Measurements from ENCODE around the gene SFTPD. TPM values are rescaled to one million over a fixed set of nuclear protein-coding genes. Genes with fewer than 3 reads are reported as not detected.

Gene SFTPD
- total and polyA plus RNA-seq, 8 donors: 0.31 to 12.9 (median 0.97) TPM; not detected in 4

- WGBS, 5 donors: 53 to 79% (median 59%) methylated on average over 3 of the region's 3 CpGs
Measured at GRCh38 chr10:79979310-79979975, 30.5 kb upstream of the SFTPD start.

GRCh38 chr10:79976999-79977398, 28.1 kb upstream of the SFTPD start:
- H3K27me3 ChIP-seq: peaks cover 0 to 9% (median 0%) of the 10 kb centered on the region in 3 donors
- H3K27ac ChIP-seq: no peak overlapping the region
- DNase-seq: no peak
- no peaks in the 10 kb centered on the region for H3K36me3 ChIP-seq
- peaks cover 6 to 14% (median 11%) of the 10 kb centered on the region in 4 donors for H3K4me1 ChIP-seq
- intact Hi-C loops (cut with DNase I; ENCODE audit: low total_unique reads): no loop called here
- H3K9me3 ChIP-seq: peaks cover 0 to 9% (median 2%) of the 10 kb centered on the region in 4 donors
- TF ChIP-seq POLR2A (IDR thresholded peaks at IDR 0.05): no peak
- TF ChIP-seq CTCF (IDR thresholded peaks at IDR 0.05): no peak
- TF ChIP-seq POLR2AphosphoS5 (IDR thresholded peaks at IDR 0.05): no peak
- no peak for TF ChIP-seq EP300 (IDR thresholded peaks at IDR 0.05)
- H3K4me3 ChIP-seq: no peak overlapping the region
- 58 to 74% (median 67%) methylated on average over 2 of the region's 2 CpGs for WGBS, 5 donors

More at GRCh38 chr10:79979310-79979975, 30.5 kb upstream of the SFTPD start:
- peaks cover 0 to 32% (median 8%) of the 10 kb centered on the region in 3 donors for H3K27me3 ChIP-seq
- H3K27ac ChIP-seq: peak overlapping the region in 1 of 5 donors; percentile 11
- H3K4me3 ChIP-seq: no peak overlapping the region
- peaks cover 0 to 9% (median 2%) of the 10 kb centered on the region in 4 donors for H3K9me3 ChIP-seq
- peaks cover 17 to 27% (median 25%) of the 10 kb centered on the region in 4 donors for H3K4me1 ChIP-seq
- intact Hi-C loops (cut with DNase I; ENCODE audit: low total_unique reads): no loop called here
- H3K36me3 ChIP-seq: no peaks in the 10 kb centered on the region
- DNase-seq: peak in 1 of 2 donors; percentile 74
- TF ChIP-seq POLR2A (IDR thresholded peaks at IDR 0.05) (no peak), EP300 (IDR thresholded peaks at IDR 0.05) (no peak), CTCF (IDR thresholded peaks at IDR 0.05) (no peak), POLR2AphosphoS5 (IDR thresholded peaks at IDR 0.05) (no peak)

- no peak for DNase-seq
- no peak overlapping the region for H3K27ac ChIP-seq
- peaks cover 0 to 15% (median 7%) of the 10 kb centered on the region in 4 donors for H3K9me3 ChIP-seq
- no peaks in the 10 kb centered on the region for H3K4me1 ChIP-seq
- no peaks in the 10 kb centered on the region for H3K36me3 ChIP-seq
- no peaks in the 10 kb centered on the region for H3K27me3 ChIP-seq
- no peak overlapping the region for H3K4me3 ChIP-seq
- intact Hi-C loops (cut with DNase I; ENCODE audit: low total_unique reads): no loop called here
- TF ChIP-seq POLR2AphosphoS5 (IDR thresholded peaks at IDR 0.05): no peak
- no peak for TF ChIP-seq POLR2A (IDR thresholded peaks at IDR 0.05)
- TF ChIP-seq EP300 (IDR thresholded peaks at IDR 0.05): no peak
- no peak for TF ChIP-seq CTCF (IDR thresholded peaks at IDR 0.05)
Measured at GRCh38 chr10:79970062-79970461, 21.2 kb upstream of the SFTPD start.

GRCh38 chr10:79947787-79948424, 999 bp downstream of the SFTPD start:
- Histone ChIP-seq H3K9me3 (peaks cover 3 to 26% (median 14%) of the 10 kb centered on the region in 4 donors), H3K4me1 (no peaks in the 10 kb centered on the region), H3K27ac (no peak overlapping the region), H3K27me3 (no peaks in the 10 kb centered on the region), H3K4me3 (no peak overlapping the region), H3K36me3 (no peaks in the 10 kb centered on the region)
- intact Hi-C loops (cut with DNase I; ENCODE audit: low total_unique reads): no loop called here
- DNase-seq: no peak
- TF ChIP-seq POLR2AphosphoS5 (IDR thresholded peaks at IDR 0.05) (no peak), EP300 (IDR thresholded peaks at IDR 0.05) (no peak), POLR2A (IDR thresholded peaks at IDR 0.05) (no peak), CTCF (IDR thresholded peaks at IDR 0.05) (no peak)
- 48 to 73% (median 61%) methylated on average over 3 to 5 of the region's 5 CpGs for WGBS, 5 donors
